B cell (primary cell): ENCODE results near the gene CLCN7. TPM values are rescaled to one million over a fixed set of nuclear protein-coding genes. Genes with fewer than 3 reads are reported as not detected.
A peak's percentile ranks its signal among the peaks of the same experiment; 100 is the strongest.
"Not testable (repeated sequence)": the region's sequence is repeated elsewhere in the genome, so short reads cannot be mapped to it uniquely, and the experiment has no call there.

ENCODE experiments used
- ATAC-seq: fragments of 200-7000 bp; cut with Tn5 transposase; one replicate; pipeline ENCODE4 v1.10.0; 2021; ENCODE audit warnings: low read depth, mild to moderate bottlenecking, moderate number of reproducible peaks, moderate library complexity
- CTCF ChIA-PET: fragments of 350-600 bp; sonication (Branson Sonifier 250); formaldehyde crosslinking; loops from one replicate; lab custom pipeline; 2021; ENCODE audit warnings: antibody characterized with exemption, inconsistent platforms; lab: Charles Lee
- POLR2A ChIA-PET: fragments of 350-600 bp; sonication (Branson Sonifier 250); formaldehyde crosslinking; loops from one replicate; lab custom pipeline; 2021; ENCODE audit warnings: antibody characterized with exemption; lab: Charles Lee
- DNase-seq: peaks from one replicate; pipeline ENCODE4 v3.0.0; 2013
- H2AFZ ChIP-seq: 2 replicates; pipeline ENCODE4 v1.6.1; 2012; ENCODE audit warnings: mild to moderate bottlenecking, low read depth, low read length; ENCODE audit not compliant: insufficient read depth, poor library complexity, severe bottlenecking
- H3K27ac ChIP-seq, 2 donors: 1 replicate in 1 of 2; 2 replicates in 1 of 2; pipeline ENCODE4 v1.5.1; 2012 to 2013; ENCODE audit warnings: low read length in 2 of 2, mild to moderate bottlenecking in 2 of 2, moderate library complexity in 1 of 2
- H3K27me3 ChIP-seq, 4 experiments: fragments of 200-600 bp in 1 of 4; sonication (generic) in 1 of 4; replicated peaks in 1 of 4; 1 replicate in 2 of 4; 2 replicates in 2 of 4; pipeline versions ENCODE4 v1.6.1 to v1.7.0; 2013 to 2016; ENCODE audit warnings: low read length in 3 of 4, mild to moderate bottlenecking in 2 of 4, mixed read lengths in 1 of 4, moderate library complexity in 1 of 4; ENCODE audit not compliant: insufficient read depth in 4 of 4, control insufficient read depth in 3 of 4; ENCODE audit errors: control extremely low read depth in 1 of 4
- H3K36me3 ChIP-seq, 2 experiments: replicated peaks in 1 of 2; 1 replicate in 1 of 2; 2 replicates in 1 of 2; pipeline versions ENCODE4 v1.6.1 to v1.7.1; 2013; ENCODE audit warnings: low read length in 1 of 2; ENCODE audit not compliant: insufficient read depth in 2 of 2, control insufficient read depth in 1 of 2; ENCODE audit errors: control extremely low read depth in 1 of 2, extremely low read depth in 1 of 2
- H3K4me1 ChIP-seq, 2 donors: fragments of 200-600 bp in 1 of 2; sonication (generic) in 1 of 2; 1 replicate in 1 of 2; 2 replicates in 1 of 2; pipeline versions ENCODE4 v1.5.1 to v1.6.1; 2013 to 2017; ENCODE audit warnings: low read length in 2 of 2; ENCODE audit not compliant: control insufficient read depth in 2 of 2, insufficient read depth in 2 of 2
- H3K4me2 ChIP-seq: replicated peaks from 2 replicates; pipeline ENCODE3; 2012; ENCODE audit warnings: mild to moderate bottlenecking, low read depth, low read length; ENCODE audit not compliant: poor library complexity, severe bottlenecking
- H3K4me3 ChIP-seq, 5 experiments: fragments of 200-600 bp in 1 of 5; sonication (generic) in 1 of 5; 1 replicate in 3 of 5; 2 replicates in 2 of 5; pipeline versions ENCODE4 v1.5.1 to v1.7.0; 2011 to 2016; ENCODE audit warnings: low read length in 4 of 5, mild to moderate bottlenecking in 4 of 5, low read depth in 2 of 5, control low read depth in 1 of 5, moderate library complexity in 1 of 5; ENCODE audit not compliant: insufficient read depth in 1 of 5; ENCODE audit errors: control extremely low read depth in 1 of 5, extremely low read depth in 1 of 5
- H3K79me2 ChIP-seq: fragments of 200-600 bp; sonication (generic); one replicate; pipeline ENCODE4 v1.6.0; 2016; ENCODE audit warnings: low read length; ENCODE audit not compliant: control insufficient read depth, insufficient read depth
- H3K9ac ChIP-seq: fragments of 200-600 bp; sonication (generic); 2 replicates; pipeline ENCODE4 v1.6.1; 2017; ENCODE audit warnings: mild to moderate bottlenecking, low read length, moderate library complexity
- H3K9me3 ChIP-seq, 3 donors: one replicate each; pipeline versions ENCODE4 v1.6.1 to v1.7.1; 2013; ENCODE audit warnings: low read length in 2 of 3; ENCODE audit not compliant: control insufficient read depth in 2 of 3, insufficient read depth in 1 of 3; ENCODE audit errors: control extremely low read depth in 1 of 3
- H4K20me1 ChIP-seq: 2 replicates; pipeline ENCODE4 v1.6.0; 2012; ENCODE audit warnings: mild to moderate bottlenecking, low read length; ENCODE audit not compliant: insufficient read depth, control insufficient read depth, poor library complexity, severe bottlenecking
- H3K27ac Mint-ChIP-seq: one replicate; pipeline ENCODE4 v1.8.0; 2021; ENCODE audit warnings: mixed read lengths
- H3K27me3 Mint-ChIP-seq: one replicate; pipeline ENCODE4 v1.8.0; 2021; ENCODE audit warnings: mixed read lengths
- H3K4me1 Mint-ChIP-seq: one replicate; pipeline ENCODE4 v1.8.0; 2021; ENCODE audit warnings: mixed read lengths
- H3K4me3 Mint-ChIP-seq: one replicate; pipeline ENCODE4 v1.8.0; 2021; ENCODE audit warnings: mixed read lengths
- H3K9me3 Mint-ChIP-seq: one replicate; pipeline ENCODE4 v1.8.0; 2022; ENCODE audit warnings: mixed read lengths; ENCODE audit not compliant: insufficient read depth
- CTCF ChIP-seq: fragments of 200-600 bp; IDR thresholded peaks from one replicate; pipeline ENCODE4 v1.8.0; 2022; ENCODE audit warnings: antibody characterized with exemption, mild to moderate bottlenecking
- EZH2 ChIP-seq: IDR thresholded peaks from 2 replicates; pipeline ENCODE4 v1.6.1; 2012; ENCODE audit warnings: borderline replicate concordance, low read depth, mild to moderate bottlenecking, moderate library complexity, low read length; ENCODE audit not compliant: insufficient read depth, poor library complexity, severe bottlenecking
- WGBS: methylation state at CpG from one replicate; pipeline ENCODE4 v1.1.5; 2013; ENCODE audit warnings: missing lambda C conversion rate; ENCODE audit not compliant: insufficient coverage; 5-methylcytosine and 5-hydroxymethylcytosine counted together
- intact Hi-C: fragments of 100-400 bp; cut with micrococcal nuclease; formaldehyde crosslinking; loops from one replicate; pipeline ENCODE4 v1.10.0; 2022
- polyA plus RNA-seq: library from polyadenylated mRNA; depleted of rRNA; stranded (reverse); fragments of >200 nt; gene quantifications from 2 replicates; pipeline ENCODE4 v1.2.3, GENCODE V29; 2012
- total RNA-seq, 2 donors: library from RNA; stranded (reverse); fragments of 120-200 nt in 1 of 2; gene quantifications; 1 replicate in 1 of 2; 2 replicates in 1 of 2; pipeline versions ENCODE4 v1.2.3 to v1.2.4, GENCODE V29; 2013 to 2022

CLCN7 gene
- total and polyA plus RNA-seq, 2 donors (not counting 1 experiment from before 2014, with no cell fraction given) = 215 to 274 TPM

- Histone ChIP-seq H2AFZ (no peak overlapping the region), H3K27me3 (no peaks in the 10 kb centered on the region), H3K4me2 (peak overlapping the region; percentile 53)
Observed at GRCh38 chr16:1481906-1482835, 7.3 kb upstream of the CLCN7 start.

GRCh38 chr16:1478937-1479336 lies 4.1 kb upstream of the CLCN7 start:
- H3K4me2 ChIP-seq, H3K4me3 ChIP-seq, intact Hi-C loops, H3K36me3 ChIP-seq, H3K27me3 Mint-ChIP-seq, H3K27me3 ChIP-seq, ATAC-seq, H2AFZ ChIP-seq, H3K9me3 Mint-ChIP-seq, H4K20me1 ChIP-seq, DNase-seq, H3K9ac ChIP-seq: not testable (repeated sequence)
- Mint-ChIP-seq H3K4me3 (peak overlapping the region; percentile 61), H3K4me1 (peaks cover 45% of the 10 kb centered on the region), H3K27ac (peak overlapping the region; percentile 76)
- ChIA-PET CTCF (interaction anchor here (1.4 kb wide), 1 partner anchor 58 kb away, joined by 3 read pairs; the partner anchor contains the start of gene UQCC4), POLR2A (interaction anchor here (0.6 to 0.8 kb wide), 2 partner anchors 14 to 1474 kb away, joined by 3 to 4 read pairs; partner anchors contain the start of gene TELO2)
- Histone ChIP-seq H3K79me2 (peaks cover 37% of the 10 kb centered on the region), H3K9me3 (peaks cover 0 to 27% (median 0%) of the 10 kb centered on the region in 3 donors), H3K27ac (peak overlapping the region in 1 of 2 donors; percentile 26), H3K4me1 (peaks cover 32 to 51% of the 10 kb centered on the region in 2 donors)
- WGBS = 96% methylated on average over 6 of the region's 9 CpGs

More at GRCh38 chr16:1481906-1482835, 7.3 kb upstream of the CLCN7 start:
- TF ChIP-seq EZH2 (no peak), CTCF (no peak)
- Histone ChIP-seq H3K9ac (no peak overlapping the region), H3K27ac (peak overlapping the region; percentile 41 to 95), H4K20me1 (no peaks in the 10 kb centered on the region), H3K79me2 (peaks cover 11% of the 10 kb centered on the region), H3K36me3 (no peaks in the 10 kb centered on the region), H3K4me1 (peaks cover 24 to 37% of the 10 kb centered on the region in 2 donors), H3K4me3 (no peak overlapping the region), H3K9me3 (peaks cover 0 to 27% (median 0%) of the 10 kb centered on the region in 3 donors)
- Mint-ChIP-seq H3K27me3 (no peaks in the 10 kb centered on the region), H3K4me1 (peaks cover 35% of the 10 kb centered on the region), H3K27ac (peak overlapping the region; percentile 48), H3K4me3 (peak overlapping the region; percentile 4), H3K9me3 (no peaks in the 10 kb centered on the region)
- POLR2A ChIA-PET = interaction anchor here (1.8 kb wide), 1 partner anchor 23 kb away, joined by 12 read pairs; no protein-coding TSS in a partner anchor
- CTCF ChIA-PET = interaction anchor here (0.8 to 2.6 kb wide), 2 partner anchors 11 kb away, joined by 3 to 9 read pairs; partner anchors contain the start of gene TELO2
- intact Hi-C loops = loop anchor here (2.0 kb wide), 1 partner anchor 61 kb away; the partner anchor contains the start of gene UQCC4
- 96% methylated on average over 20 of the region's 28 CpGs for WGBS
- ATAC-seq (no peak), DNase-seq (no peak)
